HL-60 (cell line): ENCODE data around the gene KIF1B.

Experiments used
- DNase-seq, 2 experiments: peaks; one replicate each; pipeline ENCODE4 v3.0.0-alpha.2; 2010 to 2020; ENCODE audit warnings: low read depth in 1 of 2, low spot score in 1 of 2
- H3K27ac ChIP-seq: fragments of 250-450 bp; sonication (Bioruptor Pico); replicated peaks from 2 replicates; pipeline ENCODE4 v1.5.1; 2020; ENCODE audit warnings: mild to moderate bottlenecking, moderate library complexity
- H3K27me3 ChIP-seq: fragments of 250-450 bp; sonication (Bioruptor Pico); 2 replicates; pipeline ENCODE4 v1.5.1; 2021; ENCODE audit warnings: mild to moderate bottlenecking, moderate library complexity; ENCODE audit not compliant: insufficient read depth, poor library complexity, severe bottlenecking
- H3K4me3 ChIP-seq: replicated peaks from 2 replicates; pipeline ENCODE4 v1.5.1; 2011; ENCODE audit warnings: mild to moderate bottlenecking, control low read depth, low read length; ENCODE audit not compliant: insufficient read depth
- CTCF ChIP-seq: IDR thresholded peaks from one replicate; pipeline ENCODE4 v1.5.1; 2011; ENCODE audit warnings: low read length, control low read depth, inconsistent platforms; ENCODE audit not compliant: insufficient read depth
- GABPA ChIP-seq: IDR thresholded peaks from 2 replicates; pipeline ENCODE4 v1.6.1; 2012; ENCODE audit warnings: low read depth
- POLR2AphosphoS5 ChIP-seq: IDR thresholded peaks from 2 replicates; pipeline ENCODE4 v1.6.1; 2012; ENCODE audit warnings: low read depth
- REST ChIP-seq: IDR thresholded peaks from 2 replicates; pipeline ENCODE4 v1.6.1; 2012; ENCODE audit warnings: low read depth; ENCODE audit not compliant: insufficient replicate concordance
- SPI1 ChIP-seq: IDR thresholded peaks from 2 replicates; pipeline ENCODE4 v1.6.1; 2012; ENCODE audit warnings: low read depth, mild to moderate bottlenecking, borderline replicate concordance

KIF1B gene

GRCh38 chr1:10428984-10429383 is 218.6 kb downstream of the KIF1B start:
- no peak overlapping the region for H3K27ac ChIP-seq
- H3K27me3 ChIP-seq = no peaks in the 10 kb centered on the region
- H3K4me3 ChIP-seq = no peak overlapping the region
- DNase-seq = no peak
- TF ChIP-seq GABPA (no peak), SPI1 (no peak), CTCF (no peak), POLR2AphosphoS5 (no peak), REST (no peak)

GRCh38 chr1:10429868-10430215 is 219.5 kb downstream of the KIF1B start:
- Histone ChIP-seq H3K4me3 (peak overlapping the region; percentile 98), H3K27me3 (no peaks in the 10 kb centered on the region), H3K27ac (peak overlapping the region; percentile 82)
- TF ChIP-seq GABPA (no peak), SPI1 (no peak; the same call in 1 of the 2 replicates), REST (no peak), POLR2AphosphoS5 (no peak), CTCF (no peak)
- DNase-seq = peak in 1 of 2 experiments; percentile 51

GRCh38 chr1:10430216-10431069 is 220.1 kb downstream of the KIF1B start, which contains the start of gene CENPS:
Gene CENPS, plus strand, starts transcription at chr1:10430433. Its CDS starts 85 bp downstream, at chr1:10430518.
- peak; percentile 47; the same call in 1 of the 2 replicates for TF ChIP-seq SPI1
- peak; percentile 66 for TF ChIP-seq POLR2AphosphoS5
- TF ChIP-seq REST = no peak
- TF ChIP-seq CTCF = peak; percentile 92
- TF ChIP-seq GABPA = no peak
- Histone ChIP-seq H3K27me3 (no peaks in the 10 kb centered on the region), H3K4me3 (peak within 1 kb of the TSS; percentile 98), H3K27ac (peak within 1 kb of the TSS; percentile 82)
- peak; percentile 76 to 79 for DNase-seq
